Common myeloid progenitor, CD34-positive (primary cell): ENCODE results near the gene C10orf53.

ENCODE experiments used
- CTCF ChIA-PET: fragments of 350-600 bp; sonication (Branson Sonifier 250); formaldehyde crosslinking; loops from one replicate; lab custom pipeline; 2021; ENCODE audit warnings: antibody characterized with exemption; lab: Charles Lee
- POLR2A ChIA-PET: fragments of 350-600 bp; sonication (Branson Sonifier 250); formaldehyde crosslinking; loops from one replicate; lab custom pipeline; 2021; ENCODE audit warnings: antibody characterized with exemption; lab: Charles Lee
- DNase-seq, 3 donors: peaks; one replicate each; pipeline versions ENCODE4 v3.0.0 to v3.0.0-alpha.2; 2013
- H3K27ac ChIP-seq, 2 experiments: 1 replicate in 1 of 2; 2 replicates in 1 of 2; pipeline ENCODE4 v1.7.0; 2013; ENCODE audit warnings: inconsistent platforms in 2 of 2, low read length in 2 of 2, mild to moderate bottlenecking in 2 of 2, low read depth in 1 of 2, moderate library complexity in 1 of 2; ENCODE audit not compliant: severe bottlenecking in 2 of 2, insufficient read depth in 1 of 2, poor library complexity in 1 of 2
- H3K27me3 ChIP-seq, 5 experiments: replicated peaks in 2 of 5; 1 replicate in 3 of 5; 2 replicates in 2 of 5; pipeline versions ENCODE4 v1.6.1 to v1.7.0; 2013; ENCODE audit warnings: low read length in 4 of 5, mild to moderate bottlenecking in 2 of 5, moderate library complexity in 2 of 5, inconsistent platforms in 1 of 5; ENCODE audit not compliant: insufficient read depth in 5 of 5, control insufficient read depth in 4 of 5
- H3K36me3 ChIP-seq, 4 experiments: 1 replicate in 2 of 4; 2 replicates in 2 of 4; pipeline versions ENCODE4 v1.6.1 to v1.7.0; 2013; ENCODE audit warnings: low read length in 3 of 4, control low read depth in 1 of 4, mild to moderate bottlenecking in 1 of 4; ENCODE audit not compliant: control insufficient read depth in 4 of 4, insufficient read depth in 4 of 4
- H3K4me1 ChIP-seq, 4 experiments: 1 replicate in 3 of 4; 2 replicates in 1 of 4; pipeline versions ENCODE4 v1.6.1 to v1.7.1; 2013; ENCODE audit warnings: low read length in 3 of 4, mild to moderate bottlenecking in 3 of 4, control low read depth in 1 of 4, inconsistent platforms in 1 of 4, moderate library complexity in 1 of 4; ENCODE audit not compliant: control insufficient read depth in 4 of 4, insufficient read depth in 4 of 4; ENCODE audit errors: control extremely low read depth in 1 of 4
- H3K4me3 ChIP-seq, 7 experiments: 1 replicate in 4 of 7; 2 replicates in 3 of 7; pipeline versions ENCODE4 v1.5.1 to v1.7.0; 2013; ENCODE audit warnings: mild to moderate bottlenecking in 7 of 7, low read length in 6 of 7, moderate library complexity in 6 of 7, inconsistent platforms in 2 of 7, low read depth in 2 of 7, control low read depth in 1 of 7; ENCODE audit not compliant: insufficient read depth in 4 of 7, control insufficient read depth in 1 of 7; ENCODE audit errors: extremely low read depth in 1 of 7
- H3K9me3 ChIP-seq, 5 experiments: 1 replicate in 4 of 5; 2 replicates in 1 of 5; pipeline versions ENCODE4 v1.6.1 to v1.7.1; 2013; ENCODE audit warnings: low read length in 4 of 5, mild to moderate bottlenecking in 2 of 5, inconsistent platforms in 1 of 5, low read depth in 1 of 5, moderate library complexity in 1 of 5; ENCODE audit not compliant: control insufficient read depth in 4 of 5, insufficient read depth in 2 of 5; ENCODE audit errors: control extremely low read depth in 1 of 5
- WGBS: methylation state at CpG from one replicate; pipeline ENCODE4 v1.1.5; 2013; ENCODE audit not compliant: insufficient coverage; 5-methylcytosine and 5-hydroxymethylcytosine counted together

The C10orf53 gene

DNA sequence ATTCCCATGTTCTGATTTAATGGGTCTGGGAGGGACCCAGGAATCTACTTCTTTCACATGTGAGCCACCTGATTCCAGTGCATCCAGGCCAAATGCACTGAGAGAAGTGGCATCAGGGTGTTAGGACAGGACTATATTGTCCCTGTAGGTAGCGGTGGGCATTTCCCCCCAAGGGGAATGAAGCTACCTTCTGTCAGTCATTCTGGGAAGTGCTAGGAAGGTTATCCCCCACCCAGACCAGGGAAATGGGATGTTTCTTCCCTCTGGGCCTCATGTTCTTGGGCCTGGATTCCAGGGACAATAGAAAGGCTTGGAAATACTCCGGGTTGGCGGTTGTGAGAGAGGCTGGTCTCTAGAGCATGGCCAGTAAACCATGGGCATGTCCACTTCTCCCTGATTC lies 20.8 kb downstream of the C10orf53 start:
- CTCF ChIA-PET = no interaction called here
- peaks cover 0 to 22% (median 8%) of the 10 kb centered on the region in 5 experiments for H3K27me3 ChIP-seq
- no peak for DNase-seq
- POLR2A ChIA-PET = no interaction called here
- H3K36me3 ChIP-seq = no peaks in the 10 kb centered on the region
- 94% methylated on average over 3 of the region's 3 CpGs for WGBS
- H3K4me1 ChIP-seq = no peaks in the 10 kb centered on the region
- H3K4me3 ChIP-seq = no peak overlapping the region
- no peak overlapping the region for H3K27ac ChIP-seq
- H3K9me3 ChIP-seq = peaks cover 0 to 4% (median 0%) of the 10 kb centered on the region in 5 experiments

DNA sequence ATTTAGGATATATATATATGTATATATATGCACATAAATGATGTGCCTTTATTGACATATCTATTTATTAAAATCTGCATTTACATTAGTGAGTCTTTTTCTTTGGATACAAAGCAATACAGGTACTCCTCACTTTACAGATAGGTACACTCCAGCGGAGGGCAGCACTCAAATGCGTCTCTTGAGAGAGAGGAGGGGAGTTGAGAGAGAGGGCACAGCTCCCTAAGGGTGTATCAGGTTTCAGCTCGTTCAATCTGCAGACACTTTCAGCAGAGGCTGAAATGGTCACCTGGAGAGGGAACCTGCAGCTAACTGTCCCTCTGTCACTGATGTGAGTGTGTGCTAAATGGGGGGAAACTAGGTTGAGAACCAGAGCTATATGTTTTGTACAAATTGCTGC lies 21.5 kb downstream of the C10orf53 start:
- CTCF ChIA-PET = no interaction called here
- no peaks in the 10 kb centered on the region for H3K36me3 ChIP-seq
- WGBS = no CpG with 5 or more reads among the region's 3 CpGs
- POLR2A ChIA-PET = no interaction called here
- H3K9me3 ChIP-seq = peaks cover 0 to 4% (median 0%) of the 10 kb centered on the region in 5 experiments
- peaks cover 0 to 19% (median 5%) of the 10 kb centered on the region in 5 experiments for H3K27me3 ChIP-seq
- no peaks in the 10 kb centered on the region for H3K4me1 ChIP-seq
- no peak overlapping the region for H3K27ac ChIP-seq
- no peak overlapping the region for H3K4me3 ChIP-seq
- DNase-seq = no peak

DNA sequence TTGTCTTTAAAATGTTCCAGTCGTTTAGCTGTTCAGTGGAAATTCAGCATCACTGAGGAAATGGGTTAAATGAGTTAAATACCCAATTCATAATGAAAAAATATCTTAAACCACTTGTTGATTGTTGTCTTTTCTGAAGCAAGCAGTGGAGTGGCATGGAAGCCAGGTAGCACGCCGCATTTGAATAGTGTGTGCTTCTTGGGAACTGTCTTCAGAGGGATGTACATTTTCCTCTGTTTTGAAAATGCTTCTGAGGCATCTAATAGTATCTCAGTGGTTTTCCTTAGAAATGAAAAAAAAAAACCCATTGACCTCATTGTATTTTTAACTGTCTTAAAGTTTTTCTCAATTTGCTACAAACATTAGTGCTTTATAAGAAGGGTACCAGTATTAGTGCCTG lies 28.1 kb downstream of the C10orf53 start:
- WGBS = 100% methylated on average over 2 of the region's 3 CpGs
- no peak overlapping the region for H3K4me3 ChIP-seq
- no peak overlapping the region for H3K27ac ChIP-seq
- H3K4me1 ChIP-seq = no peaks in the 10 kb centered on the region
- H3K9me3 ChIP-seq = peaks cover 0 to 4% (median 0%) of the 10 kb centered on the region in 5 experiments
- H3K36me3 ChIP-seq = no peaks in the 10 kb centered on the region
- ChIA-PET CTCF (no interaction called here), POLR2A (no interaction called here)
- no peak for DNase-seq
- peaks cover 0 to 12% (median 3%) of the 10 kb centered on the region in 5 experiments for H3K27me3 ChIP-seq

DNA sequence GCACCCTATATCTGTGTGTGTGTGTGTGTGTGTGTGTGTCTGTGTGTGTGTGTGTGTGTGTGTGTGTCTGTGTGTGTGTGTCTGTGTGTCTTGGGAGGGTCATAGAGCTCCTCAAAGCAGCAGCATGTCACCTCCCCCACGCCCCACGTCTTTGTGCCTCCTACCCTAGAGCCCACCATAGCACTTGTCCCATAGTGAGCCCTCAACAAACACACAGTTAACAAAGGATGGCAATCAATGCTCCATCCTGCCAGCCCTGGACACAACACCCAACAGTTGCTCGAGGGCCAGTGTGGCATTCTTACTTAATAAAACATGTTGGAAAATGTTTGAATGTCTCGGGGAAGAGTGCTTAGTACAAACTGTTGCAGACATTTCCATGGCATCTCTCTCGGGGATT lies 30.5 kb downstream of the C10orf53 start:
- WGBS = 90% methylated on average over 2 of the region's 5 CpGs
- POLR2A ChIA-PET = no interaction called here

DNA sequence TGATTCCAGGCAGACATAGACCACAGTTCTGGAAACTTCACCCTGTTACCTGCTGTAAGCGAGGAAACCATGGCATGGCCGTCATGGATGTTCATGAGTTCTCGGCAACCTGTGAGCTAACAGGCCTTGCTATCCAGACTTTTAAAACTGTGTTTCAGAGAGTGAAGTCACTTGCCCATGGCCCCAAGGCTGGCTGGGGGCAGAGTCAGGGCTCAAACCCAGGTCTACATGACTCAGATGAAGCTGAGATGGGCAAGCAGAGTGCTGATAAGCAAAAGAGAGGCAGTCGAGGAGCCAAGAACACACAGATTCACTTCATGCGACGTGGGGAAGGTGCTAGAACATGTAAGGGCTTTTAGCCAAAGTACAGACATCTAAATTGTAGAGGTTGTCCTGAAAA lies 31.5 kb downstream of the C10orf53 start:
- Histone ChIP-seq H3K36me3 (no peaks in the 10 kb centered on the region), H3K4me1 (no peaks in the 10 kb centered on the region), H3K9me3 (peaks cover 0 to 4% (median 0%) of the 10 kb centered on the region in 5 experiments), H3K27me3 (peaks cover 0 to 12% (median 3%) of the 10 kb centered on the region in 5 experiments), H3K4me3 (no peak overlapping the region), H3K27ac (no peak overlapping the region)
- ChIA-PET POLR2A (no interaction called here), CTCF (no interaction called here)
- 87% methylated on average over 6 of the region's 6 CpGs for WGBS
- no peak for DNase-seq

More for the DNA sequence above, 30.5 kb downstream of the C10orf53 start:
- H3K4me3 ChIP-seq = no peak overlapping the region
- H3K4me1 ChIP-seq = no peaks in the 10 kb centered on the region
- peaks cover 0 to 12% (median 3%) of the 10 kb centered on the region in 5 experiments for H3K27me3 ChIP-seq
- DNase-seq = no peak
- no peaks in the 10 kb centered on the region for H3K36me3 ChIP-seq
- peaks cover 0 to 2% (median 0%) of the 10 kb centered on the region in 5 experiments for H3K9me3 ChIP-seq
- no peak overlapping the region for H3K27ac ChIP-seq
- CTCF ChIA-PET = no interaction called here

DNA sequence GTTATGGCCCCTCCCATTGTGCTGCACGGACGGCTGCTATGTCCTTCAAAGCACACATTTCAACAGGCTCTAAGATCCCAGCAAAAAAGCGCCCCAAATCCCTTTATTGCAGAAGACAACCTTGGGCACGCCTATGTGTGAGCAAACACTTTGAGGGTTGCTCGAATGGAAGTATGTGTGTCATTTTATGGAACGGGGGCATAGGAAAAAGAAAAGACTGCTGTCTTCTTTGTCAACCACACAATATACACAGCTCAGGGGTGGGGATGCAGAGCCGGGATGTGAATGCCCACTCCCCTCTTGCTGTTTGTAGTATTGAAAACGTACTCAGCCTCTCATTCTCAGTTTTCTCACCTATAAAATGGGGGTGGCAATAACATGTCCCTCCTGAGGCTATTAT lies 32.0 kb downstream of the C10orf53 start:
- Histone ChIP-seq H3K27ac (no peak overlapping the region), H3K36me3 (no peaks in the 10 kb centered on the region), H3K4me1 (no peaks in the 10 kb centered on the region), H3K9me3 (peaks cover 0 to 4% (median 0%) of the 10 kb centered on the region in 5 experiments), H3K27me3 (peaks cover 0 to 12% (median 3%) of the 10 kb centered on the region in 5 experiments), H3K4me3 (no peak overlapping the region)
- POLR2A ChIA-PET = no interaction called here
- WGBS = 60% methylated on average over 1 of the region's 8 CpGs
- CTCF ChIA-PET = no interaction called here
- DNase-seq = no peak

DNA sequence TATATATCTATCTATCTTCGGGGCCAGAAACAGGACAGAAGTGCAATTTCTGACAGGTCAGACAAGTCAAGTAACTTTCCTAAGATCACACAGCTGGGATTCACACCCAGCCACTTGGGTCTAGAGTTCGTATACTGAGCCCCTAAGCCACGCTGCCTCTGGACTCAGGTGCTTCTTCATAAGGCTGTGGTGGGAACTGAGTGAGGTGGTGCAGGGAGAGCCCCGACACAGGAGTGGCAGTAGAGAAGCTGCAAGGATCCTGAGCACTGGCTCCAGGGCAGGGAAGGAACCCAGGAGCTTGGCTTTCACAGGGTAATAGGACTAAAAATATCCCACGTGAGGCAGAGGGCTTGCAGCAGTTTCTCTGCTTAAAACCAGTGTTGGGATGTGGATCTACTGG lies 33.8 kb downstream of the C10orf53 start:
- H3K4me1 ChIP-seq = no peaks in the 10 kb centered on the region
- H3K4me3 ChIP-seq = no peak overlapping the region
- H3K36me3 ChIP-seq = no peaks in the 10 kb centered on the region
- H3K27me3 ChIP-seq = peaks cover 0 to 12% (median 3%) of the 10 kb centered on the region in 5 experiments
- CTCF ChIA-PET = no interaction called here
- 83% methylated on average over 3 of the region's 5 CpGs for WGBS
- H3K9me3 ChIP-seq = peaks cover 0 to 4% (median 0%) of the 10 kb centered on the region in 5 experiments
- POLR2A ChIA-PET = no interaction called here
- H3K27ac ChIP-seq = no peak overlapping the region
- no peak for DNase-seq
